ENCODE measurements around the gene RPL22L1.

The RPL22L1 gene

GRCh38 chr3:170876537-170876936 lies 6.5 kb upstream of the RPL22L1 start:
- Histone ChIP-seq H3K4me1 (ENCODE audit: control insufficient read depth, insufficient read depth, low read length) (no peaks in the 10 kb centered on the region), H3K9ac (ENCODE audit: low read length) (no peak overlapping the region), H3K9me3 (ENCODE audit: control insufficient read depth, low read length) (peaks cover 12% of the 10 kb centered on the region), H3K36me3 (ENCODE audit: control insufficient read depth, insufficient read depth, low read length, severe bottlenecking) (no peaks in the 10 kb centered on the region), H3K4me3 (ENCODE audit: low read length) (no peak overlapping the region), H3K27me3 (replicated peaks; ENCODE audit: control insufficient read depth, insufficient read depth, low read length) (no peaks in the 10 kb centered on the region)
- no peak for DNase-seq (ENCODE audit: low read depth)

- DNase-seq (ENCODE audit: low read depth), result peak; percentile 11
- peaks cover 29% of the 10 kb centered on the region for H3K4me1 ChIP-seq (ENCODE audit: control insufficient read depth, insufficient read depth, low read length)
- H3K9ac ChIP-seq (ENCODE audit: low read length), result peak overlapping the region; percentile 92
- peak overlapping the region; percentile 91 for H3K4me3 ChIP-seq (ENCODE audit: low read length)
- no peaks in the 10 kb centered on the region for H3K27me3 ChIP-seq (replicated peaks; ENCODE audit: control insufficient read depth, insufficient read depth, low read length)
- no peaks in the 10 kb centered on the region for H3K9me3 ChIP-seq (ENCODE audit: control insufficient read depth, low read length)
- peaks cover 36% of the 10 kb centered on the region for H3K36me3 ChIP-seq (ENCODE audit: control insufficient read depth, insufficient read depth, low read length, severe bottlenecking)
These were observed 780 bp downstream of the RPL22L1 start for GRCh38 chr3:170869239-170869590.

GRCh38 chr3:170868577-170869238 lies 1.3 kb downstream of the RPL22L1 start:
- Histone ChIP-seq H3K9ac (ENCODE audit: low read length) (peak overlapping the region; percentile 92), H3K36me3 (ENCODE audit: control insufficient read depth, insufficient read depth, low read length, severe bottlenecking) (peaks cover 36% of the 10 kb centered on the region), H3K9me3 (ENCODE audit: control insufficient read depth, low read length) (no peaks in the 10 kb centered on the region), H3K4me3 (ENCODE audit: low read length) (peak overlapping the region; percentile 91), H3K27me3 (replicated peaks; ENCODE audit: control insufficient read depth, insufficient read depth, low read length) (no peaks in the 10 kb centered on the region), H3K4me1 (ENCODE audit: control insufficient read depth, insufficient read depth, low read length) (peaks cover 29% of the 10 kb centered on the region)
- DNase-seq (ENCODE audit: low read depth), result no peak

GRCh38 chr3:170867143-170867937 lies 2.7 kb downstream of the RPL22L1 start:
- Histone ChIP-seq H3K4me3 (ENCODE audit: low read length) (peak overlapping the region; percentile 91), H3K9me3 (ENCODE audit: control insufficient read depth, low read length) (no peaks in the 10 kb centered on the region), H3K36me3 (ENCODE audit: control insufficient read depth, insufficient read depth, low read length, severe bottlenecking) (peaks cover 36% of the 10 kb centered on the region), H3K27me3 (replicated peaks; ENCODE audit: control insufficient read depth, insufficient read depth, low read length) (no peaks in the 10 kb centered on the region), H3K4me1 (ENCODE audit: control insufficient read depth, insufficient read depth, low read length) (peaks cover 29% of the 10 kb centered on the region), H3K9ac (ENCODE audit: low read length) (peak overlapping the region; percentile 56)
- DNase-seq (ENCODE audit: low read depth), result peak; percentile 29

GRCh38 chr3:170866499-170866898 lies 3.5 kb downstream of the RPL22L1 start:
- H3K36me3 ChIP-seq (ENCODE audit: control insufficient read depth, insufficient read depth, low read length, severe bottlenecking), result peaks cover 36% of the 10 kb centered on the region
- peak overlapping the region; percentile 91 for H3K4me3 ChIP-seq (ENCODE audit: low read length)
- no peak for DNase-seq (ENCODE audit: low read depth)
- no peaks in the 10 kb centered on the region for H3K9me3 ChIP-seq (ENCODE audit: control insufficient read depth, low read length)
- peaks cover 29% of the 10 kb centered on the region for H3K4me1 ChIP-seq (ENCODE audit: control insufficient read depth, insufficient read depth, low read length)
- no peaks in the 10 kb centered on the region for H3K27me3 ChIP-seq (replicated peaks; ENCODE audit: control insufficient read depth, insufficient read depth, low read length)
- H3K9ac ChIP-seq (ENCODE audit: low read length), result no peak overlapping the region

GRCh38 chr3:170865209-170866094 lies 4.5 kb downstream of the RPL22L1 start:
- peaks cover 25% of the 10 kb centered on the region for H3K4me1 ChIP-seq (ENCODE audit: control insufficient read depth, insufficient read depth, low read length)
- no peak for DNase-seq (ENCODE audit: low read depth)

GRCh38 chr3:170864525-170865208 lies 5.3 kb downstream of the RPL22L1 start:
- DNase-seq (ENCODE audit: low read depth), result no peak
- Histone ChIP-seq H3K9ac (ENCODE audit: low read length) (no peak overlapping the region), H3K4me1 (ENCODE audit: control insufficient read depth, insufficient read depth, low read length) (peaks cover 23% of the 10 kb centered on the region), H3K9me3 (ENCODE audit: control insufficient read depth, low read length) (no peaks in the 10 kb centered on the region), H3K36me3 (ENCODE audit: control insufficient read depth, insufficient read depth, low read length, severe bottlenecking) (peaks cover 36% of the 10 kb centered on the region), H3K27me3 (replicated peaks; ENCODE audit: control insufficient read depth, insufficient read depth, low read length) (no peaks in the 10 kb centered on the region), H3K4me3 (ENCODE audit: low read length) (no peak overlapping the region)

More at GRCh38 chr3:170865209-170866094, 4.5 kb downstream of the RPL22L1 start:
- peaks cover 36% of the 10 kb centered on the region for H3K36me3 ChIP-seq (ENCODE audit: control insufficient read depth, insufficient read depth, low read length, severe bottlenecking)
- no peak overlapping the region for H3K4me3 ChIP-seq (ENCODE audit: low read length)
- H3K9me3 ChIP-seq (ENCODE audit: control insufficient read depth, low read length), result no peaks in the 10 kb centered on the region
- no peaks in the 10 kb centered on the region for H3K27me3 ChIP-seq (replicated peaks; ENCODE audit: control insufficient read depth, insufficient read depth, low read length)
- no peak overlapping the region for H3K9ac ChIP-seq (ENCODE audit: low read length)

GRCh38 chr3:170863816-170864215 lies 6.2 kb downstream of the RPL22L1 start:
- Histone ChIP-seq H3K27me3 (replicated peaks; ENCODE audit: control insufficient read depth, insufficient read depth, low read length) (no peaks in the 10 kb centered on the region), H3K4me1 (ENCODE audit: control insufficient read depth, insufficient read depth, low read length) (peaks cover 21% of the 10 kb centered on the region), H3K9ac (ENCODE audit: low read length) (no peak overlapping the region), H3K4me3 (ENCODE audit: low read length) (no peak overlapping the region), H3K9me3 (ENCODE audit: control insufficient read depth, low read length) (no peaks in the 10 kb centered on the region), H3K36me3 (ENCODE audit: control insufficient read depth, insufficient read depth, low read length, severe bottlenecking) (peaks cover 36% of the 10 kb centered on the region)
- DNase-seq (ENCODE audit: low read depth), result no peak

- Histone ChIP-seq H3K4me3 (ENCODE audit: low read length) (no peak overlapping the region), H3K9ac (ENCODE audit: low read length) (no peak overlapping the region), H3K4me1 (ENCODE audit: control insufficient read depth, insufficient read depth, low read length) (peaks cover 11% of the 10 kb centered on the region), H3K9me3 (ENCODE audit: control insufficient read depth, low read length) (no peaks in the 10 kb centered on the region), H3K27me3 (replicated peaks; ENCODE audit: control insufficient read depth, insufficient read depth, low read length) (no peaks in the 10 kb centered on the region), H3K36me3 (ENCODE audit: control insufficient read depth, insufficient read depth, low read length, severe bottlenecking) (peaks cover 30% of the 10 kb centered on the region)
- peak; percentile 48 for DNase-seq (ENCODE audit: low read depth)
These were observed 7.2 kb downstream of the RPL22L1 start for GRCh38 chr3:170862618-170863374.

- no peak for DNase-seq (ENCODE audit: low read depth)
- no peaks in the 10 kb centered on the region for H3K9me3 ChIP-seq (ENCODE audit: control insufficient read depth, low read length)
- H3K4me1 ChIP-seq (ENCODE audit: control insufficient read depth, insufficient read depth, low read length), result peaks cover 5% of the 10 kb centered on the region
- no peak overlapping the region for H3K9ac ChIP-seq (ENCODE audit: low read length)
- H3K36me3 ChIP-seq (ENCODE audit: control insufficient read depth, insufficient read depth, low read length, severe bottlenecking), result no peaks in the 10 kb centered on the region
- H3K27me3 ChIP-seq (replicated peaks; ENCODE audit: control insufficient read depth, insufficient read depth, low read length), result no peaks in the 10 kb centered on the region
- no peak overlapping the region for H3K4me3 ChIP-seq (ENCODE audit: low read length)
These were observed 11.4 kb downstream of the RPL22L1 start for GRCh38 chr3:170858599-170858998.
